OCI-LY1 (cell line): ENCODE results near the gene RYK.

Experiments used
- H2AFZ ChIP-seq: fragments of 200-600 bp; sonication (generic), shearing (Covaris generic); 2 replicates; pipeline ENCODE4 v1.6.0; 2014; ENCODE audit warnings: antibody characterized with exemption, mild to moderate bottlenecking, low read length
- H3F3A ChIP-seq: fragments of 200-600 bp; sonication (generic), shearing (Covaris generic); 2 replicates; pipeline ENCODE4 v1.6.0; 2014; ENCODE audit warnings: mild to moderate bottlenecking, antibody characterized with exemption, low read length, moderate library complexity; ENCODE audit not compliant: insufficient read depth
- H3K27ac ChIP-seq: fragments of 200-600 bp; sonication (generic); 2 replicates; pipeline ENCODE4 v1.5.1; 2014; ENCODE audit warnings: low read length, mixed run types, mild to moderate bottlenecking, low read depth; ENCODE audit not compliant: poor library complexity, severe bottlenecking
- H3K27me3 ChIP-seq: fragments of 200-600 bp; sonication (generic); 2 replicates; pipeline ENCODE4 v1.6.0; 2014; ENCODE audit warnings: antibody characterized with exemption, mild to moderate bottlenecking, low read length, moderate library complexity; ENCODE audit not compliant: insufficient read depth
- H3K36me3 ChIP-seq: fragments of 200-600 bp; sonication (generic); 2 replicates; pipeline ENCODE4 v1.6.1; 2014; ENCODE audit warnings: mild to moderate bottlenecking, antibody characterized with exemption, low read length, moderate library complexity, mixed read lengths; ENCODE audit not compliant: insufficient read depth
- H3K4me1 ChIP-seq: fragments of 200-600 bp; sonication (generic); 2 replicates; pipeline ENCODE4 v1.5.1; 2014; ENCODE audit warnings: mild to moderate bottlenecking, low read length, moderate library complexity; ENCODE audit not compliant: insufficient read depth, severe bottlenecking
- H3K4me2 ChIP-seq: fragments of 200-600 bp; sonication (generic), shearing (Covaris generic); 2 replicates; pipeline ENCODE4 v1.6.1; 2014; ENCODE audit warnings: low read length
- H3K4me3 ChIP-seq: fragments of 200-600 bp; sonication (generic); 2 replicates; pipeline ENCODE4 v1.5.1; 2014; ENCODE audit warnings: low read length, low read depth, mild to moderate bottlenecking, mixed read lengths; ENCODE audit not compliant: poor library complexity, severe bottlenecking
- H3K79me2 ChIP-seq: fragments of 200-600 bp; shearing (Covaris generic); 2 replicates; pipeline ENCODE4 v1.6.1; 2016; ENCODE audit warnings: mixed run types, low read length, mixed read lengths; ENCODE audit not compliant: insufficient read depth
- H3K9ac ChIP-seq: fragments of 200-600 bp; sonication (generic), shearing (Covaris generic); 2 replicates; pipeline ENCODE4 v1.6.1; 2014; ENCODE audit warnings: mild to moderate bottlenecking, low read length, mixed read lengths
- H3K9me2 ChIP-seq: fragments of 200-600 bp; sonication (generic), shearing (Covaris generic); 2 replicates; pipeline ENCODE4 v1.6.1; 2014; ENCODE audit warnings: low read depth, mild to moderate bottlenecking, low read length, mixed read lengths
- H3K9me3 ChIP-seq: fragments of 200-600 bp; shearing (Covaris generic); 2 replicates; pipeline ENCODE4 v1.6.1; 2014; ENCODE audit warnings: low read length, mixed read lengths
- H4K20me1 ChIP-seq: fragments of 200-600 bp; sonication (generic), shearing (Covaris generic); 2 replicates; pipeline ENCODE4 v1.6.0; 2016; ENCODE audit warnings: mild to moderate bottlenecking, low read length; ENCODE audit not compliant: insufficient read depth
- CTCF ChIP-seq: fragments of 200-600 bp; sonication (generic), shearing (Covaris generic); IDR thresholded peaks from 2 replicates; pipeline ENCODE4 v1.5.1; 2017; ENCODE audit warnings: mild to moderate bottlenecking, antibody characterized with exemption, low read length, moderate library complexity, mixed read lengths
- EZH2 ChIP-seq: fragments of 200-600 bp; sonication (generic), shearing (Covaris generic); IDR thresholded peaks from 2 replicates; pipeline ENCODE4 v1.8.0; 2017; ENCODE audit warnings: borderline replicate concordance, mixed run types, mild to moderate bottlenecking, antibody characterized with exemption, low read length, moderate library complexity, mixed read lengths

Gene RYK

GRCh38 chr3:134147411-134147810 is 103.2 kb downstream of the RYK start:
- no peaks in the 10 kb centered on the region for H3K27me3 ChIP-seq
- no peaks in the 10 kb centered on the region for H3K9me3 ChIP-seq
- TF ChIP-seq CTCF: no peak
- no peak for TF ChIP-seq EZH2
- H3K27ac ChIP-seq: no peak overlapping the region
- no peaks in the 10 kb centered on the region for H3K4me1 ChIP-seq
- no peak overlapping the region for H3K4me3 ChIP-seq
- H3K9me2 ChIP-seq: no peaks in the 10 kb centered on the region
- H4K20me1 ChIP-seq: no peaks in the 10 kb centered on the region
- H3K4me2 ChIP-seq: no peak overlapping the region
- H3K36me3 ChIP-seq: no peaks in the 10 kb centered on the region
- H3F3A ChIP-seq: no peaks in the 10 kb centered on the region
- no peak overlapping the region for H3K9ac ChIP-seq
- H2AFZ ChIP-seq: no peak overlapping the region
- no peaks in the 10 kb centered on the region for H3K79me2 ChIP-seq

DNA sequence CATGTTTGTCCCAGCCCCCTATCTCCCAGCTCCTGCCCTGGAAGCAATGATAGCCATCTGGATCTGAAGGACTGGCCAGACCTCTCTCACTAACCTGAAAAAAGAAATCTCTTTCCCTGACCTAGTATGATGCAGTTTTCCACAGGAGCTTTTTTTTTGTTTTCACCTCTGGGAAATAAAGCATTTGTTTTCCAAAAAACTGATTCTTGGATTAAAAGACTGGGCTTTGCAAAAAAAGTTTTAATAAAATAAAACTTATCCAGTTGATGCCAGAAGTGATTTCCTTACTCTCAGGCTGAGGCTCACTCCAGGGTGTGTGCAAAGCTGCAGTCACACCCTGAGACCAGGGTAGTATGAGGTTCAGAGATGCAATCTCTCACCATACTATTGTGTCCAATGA is 104.0 kb downstream of the RYK start:
- Histone ChIP-seq H3K27me3 (no peaks in the 10 kb centered on the region), H3K27ac (no peak overlapping the region), H3F3A (no peaks in the 10 kb centered on the region), H3K4me2 (no peak overlapping the region), H3K9ac (no peak overlapping the region), H3K4me3 (no peak overlapping the region), H3K4me1 (no peaks in the 10 kb centered on the region), H2AFZ (no peak overlapping the region), H3K36me3 (no peaks in the 10 kb centered on the region), H3K9me3 (no peaks in the 10 kb centered on the region), H4K20me1 (no peaks in the 10 kb centered on the region), H3K9me2 (no peaks in the 10 kb centered on the region), H3K79me2 (no peaks in the 10 kb centered on the region)
- TF ChIP-seq CTCF (no peak), EZH2 (no peak)

DNA sequence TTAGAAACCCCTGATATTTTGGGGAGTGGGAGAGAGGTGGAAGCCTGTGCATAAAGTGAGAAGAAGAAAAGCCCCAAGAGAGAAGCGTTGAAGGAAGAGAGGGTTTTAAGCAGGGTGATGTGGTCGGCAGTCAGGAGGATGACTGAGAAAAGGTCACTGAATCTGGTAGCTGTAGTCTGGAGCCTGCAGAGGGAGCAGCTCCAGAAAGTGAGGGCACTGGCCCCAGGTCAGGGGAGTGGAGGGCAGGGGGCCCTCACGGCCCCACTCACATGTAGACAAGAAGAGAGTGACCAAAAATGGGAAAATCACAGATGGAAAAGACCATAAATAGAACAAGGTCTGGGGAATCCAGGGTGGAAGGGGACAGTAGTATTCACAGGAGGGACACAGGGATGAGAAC is 105.5 kb downstream of the RYK start:
- H3K27ac ChIP-seq: no peak overlapping the region
- no peak overlapping the region for H2AFZ ChIP-seq
- no peak overlapping the region for H3K4me3 ChIP-seq
- no peak overlapping the region for H3K4me2 ChIP-seq
- no peaks in the 10 kb centered on the region for H4K20me1 ChIP-seq
- H3K36me3 ChIP-seq: no peaks in the 10 kb centered on the region
- TF ChIP-seq EZH2 (no peak), CTCF (no peak)
- no peaks in the 10 kb centered on the region for H3K79me2 ChIP-seq
- H3F3A ChIP-seq: no peaks in the 10 kb centered on the region
- H3K9me3 ChIP-seq: no peaks in the 10 kb centered on the region
- H3K4me1 ChIP-seq: no peaks in the 10 kb centered on the region
- no peaks in the 10 kb centered on the region for H3K27me3 ChIP-seq
- H3K9ac ChIP-seq: no peak overlapping the region
- no peaks in the 10 kb centered on the region for H3K9me2 ChIP-seq
